Measurements from ENCODE around the gene PITPNB.

DNA sequence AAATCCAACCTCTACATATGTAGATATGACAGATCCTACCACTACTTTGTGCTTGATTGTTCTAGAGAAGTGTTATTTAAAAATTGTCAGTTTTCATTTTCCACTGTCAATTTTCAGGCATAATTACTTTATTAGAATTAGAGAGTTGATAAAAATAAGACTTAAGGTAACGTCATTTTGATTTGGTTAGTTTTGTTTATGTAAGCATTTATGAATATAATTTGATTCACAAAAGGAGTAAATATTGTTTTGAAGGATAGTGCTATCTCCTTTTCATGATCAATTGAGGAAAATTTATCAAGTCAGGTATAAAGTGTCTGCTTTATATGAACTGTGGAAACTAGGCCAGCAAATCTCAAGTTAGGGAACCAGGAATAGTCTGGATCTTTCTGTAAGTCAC, 42.6 kb upstream of the PITPNB start:
- TF ChIP-seq YY1 (IDR thresholded peaks at IDR 0.05; ENCODE audit: insufficient read depth, insufficient read length) (no peak), ZNF274 (IDR thresholded peaks at IDR 0.05; ENCODE audit: low read depth, low read length) (no peak), SUZ12 (IDR thresholded peaks at IDR 0.05; ENCODE audit: extremely low read depth, insufficient read depth, insufficient read length) (no peak)

Data from NT2/D1 (cell line).